Germinal center (tissue), 1 donor: ENCODE data around the gene HSP90AB1.

Source experiments
- DNase-seq: peaks from one replicate; pipeline ENCODE4 v3.0.0; 2012; ENCODE audit warnings: mixed read lengths, low spot score

The HSP90AB1 gene

DNA sequence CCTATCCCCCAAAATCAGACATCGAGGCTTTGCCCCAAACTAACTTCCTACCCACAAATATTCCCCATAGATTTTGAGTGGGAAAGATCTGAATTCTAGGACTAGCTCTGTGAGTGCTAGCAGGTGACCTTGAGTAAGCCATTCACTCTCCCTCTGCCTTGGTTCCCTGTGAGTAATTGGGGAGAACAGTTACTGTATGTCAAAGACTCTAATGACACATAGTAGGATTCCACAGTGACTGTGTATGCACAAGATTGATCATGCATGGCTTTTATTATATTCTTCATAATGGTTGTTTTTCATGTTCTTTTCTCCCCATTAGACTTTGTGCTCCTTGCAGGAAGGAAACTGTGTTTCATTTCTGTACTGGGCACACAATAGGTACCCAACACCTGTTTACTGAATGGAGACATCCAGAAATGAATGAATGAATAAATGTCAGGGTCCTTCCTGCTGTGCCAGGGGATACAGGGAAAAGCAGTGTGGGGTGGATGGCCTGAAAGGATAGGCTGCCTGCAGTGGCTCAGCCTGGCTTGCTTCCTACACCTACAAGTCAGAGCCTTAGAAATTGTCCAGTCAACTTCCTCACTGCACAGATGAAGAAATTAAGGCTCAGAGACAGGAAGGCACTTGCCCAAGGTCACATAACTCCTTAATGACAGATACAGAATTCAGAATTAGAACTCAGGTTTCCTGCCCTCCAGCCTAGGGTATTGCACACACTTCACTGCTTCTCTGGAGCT is 22.4 kb downstream of the HSP90AB1 start:
- no peak for DNase-seq

DNA sequence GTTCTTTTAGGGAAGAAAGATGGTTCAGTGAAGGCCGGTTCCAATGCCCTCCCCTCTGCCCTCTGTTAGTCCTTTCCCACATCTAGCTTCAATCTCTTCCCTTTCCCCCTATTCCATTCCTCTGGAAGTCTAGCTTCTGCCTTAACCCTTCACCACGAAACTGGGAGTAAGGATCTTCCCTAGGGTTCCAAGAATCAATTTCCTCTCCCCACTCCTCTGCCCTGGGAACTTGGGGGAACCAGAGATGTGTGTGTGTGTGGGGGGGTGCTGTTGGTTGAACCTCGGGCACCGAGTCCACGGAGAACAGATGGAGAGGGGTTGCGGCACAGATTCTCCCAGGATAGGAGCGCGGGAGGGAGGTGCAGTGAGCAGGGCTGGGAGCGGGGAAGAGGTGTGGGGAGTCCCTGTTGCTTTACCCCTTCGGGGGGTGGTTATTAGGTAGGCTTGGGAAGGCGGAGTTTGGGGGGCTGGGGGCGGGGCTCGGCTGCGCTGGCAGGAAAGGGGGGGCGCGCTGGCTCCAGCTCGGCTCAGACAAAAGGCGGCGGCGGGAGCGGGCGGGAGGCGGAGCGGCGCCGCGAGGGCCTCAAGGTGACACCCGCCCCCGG is 23.1 kb downstream of the HSP90AB1 start, which contains the start of gene TMEM151B:
TSS of gene TMEM151B (plus strand) at position 530 of the 605 bp plus-strand sequence. CDS start 293 bp downstream, outside the sequence.
- DNase-seq, result no peak

DNA sequence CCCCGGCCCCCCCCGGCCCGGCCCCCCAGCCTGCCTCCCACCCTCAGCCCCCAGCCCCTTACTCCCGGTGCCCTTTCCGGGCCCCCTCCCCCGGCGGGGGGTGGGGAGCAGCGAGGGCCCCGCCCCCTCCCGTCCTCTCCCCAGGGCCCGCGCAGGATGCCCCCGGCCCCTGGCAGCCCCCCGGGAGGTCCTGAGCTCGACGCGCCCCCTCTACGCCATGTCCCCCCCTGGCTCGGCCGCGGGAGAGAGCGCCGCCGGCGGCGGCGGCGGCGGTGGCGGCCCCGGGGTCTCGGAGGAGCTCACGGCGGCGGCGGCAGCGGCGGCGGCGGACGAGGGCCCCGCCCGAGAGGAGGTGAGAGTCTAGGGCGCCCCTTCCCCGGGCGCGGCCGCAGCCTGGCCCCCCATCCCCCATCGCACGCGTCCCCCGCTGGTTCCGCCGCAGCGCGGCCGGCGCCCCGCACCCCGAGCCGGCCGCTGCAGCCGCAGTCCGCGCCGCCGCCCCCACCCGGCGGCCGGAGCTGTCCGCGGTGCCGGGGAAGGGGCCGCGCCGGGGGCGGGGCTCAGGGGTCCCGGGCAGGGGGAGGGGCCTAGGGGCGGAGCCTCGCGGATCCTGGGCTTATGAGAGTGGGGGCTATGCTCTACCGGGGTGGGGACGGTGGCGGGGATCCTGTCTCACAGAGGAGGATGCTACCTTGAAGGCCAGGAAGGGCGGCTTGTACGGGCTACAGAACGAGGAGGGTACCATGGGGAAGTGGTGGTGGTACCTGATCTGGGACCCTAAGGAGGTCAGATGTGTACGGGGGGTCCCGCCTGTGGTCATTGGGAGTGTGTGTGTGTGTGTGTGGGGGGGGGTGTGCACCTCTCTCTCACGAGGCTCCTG is 23.9 kb downstream of the HSP90AB1 start:
- no peak for DNase-seq

DNA sequence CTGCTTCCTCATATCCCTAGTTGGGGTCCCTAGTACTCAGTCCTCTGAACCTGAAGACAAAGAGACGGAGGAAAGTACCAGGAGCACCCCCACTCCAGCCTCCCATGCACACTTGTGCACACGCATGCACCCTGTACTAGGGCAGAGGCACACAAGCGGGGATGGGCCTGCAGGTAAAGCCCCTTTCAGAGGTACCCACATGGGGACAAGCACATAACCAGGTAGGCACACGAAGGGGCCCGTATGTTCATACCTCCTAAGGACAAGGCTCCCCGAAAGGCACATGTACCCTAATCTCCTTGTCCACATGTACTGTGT is 24.5 kb downstream of the HSP90AB1 start:
- no peak for DNase-seq

DNA sequence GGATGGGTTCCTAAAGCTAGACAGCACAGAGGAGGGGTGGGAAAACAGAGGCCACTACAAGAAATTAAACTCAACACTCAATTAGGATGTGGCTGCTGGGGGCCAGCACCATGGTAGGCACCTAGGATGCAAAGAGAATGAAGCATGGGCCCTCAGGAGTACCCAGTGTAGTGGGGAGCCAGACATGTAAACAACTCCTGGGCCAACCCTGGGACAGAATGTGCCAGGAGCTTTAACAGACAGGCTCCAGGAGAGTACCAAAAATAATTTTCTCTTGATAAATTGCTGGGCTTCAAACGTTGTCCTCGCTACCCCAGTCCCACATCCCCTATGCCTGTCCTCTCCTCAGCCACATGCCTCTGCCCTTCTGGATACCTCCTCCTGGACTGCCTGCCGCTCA is 25.0 kb downstream of the HSP90AB1 start:
- DNase-seq, result no peak

DNA sequence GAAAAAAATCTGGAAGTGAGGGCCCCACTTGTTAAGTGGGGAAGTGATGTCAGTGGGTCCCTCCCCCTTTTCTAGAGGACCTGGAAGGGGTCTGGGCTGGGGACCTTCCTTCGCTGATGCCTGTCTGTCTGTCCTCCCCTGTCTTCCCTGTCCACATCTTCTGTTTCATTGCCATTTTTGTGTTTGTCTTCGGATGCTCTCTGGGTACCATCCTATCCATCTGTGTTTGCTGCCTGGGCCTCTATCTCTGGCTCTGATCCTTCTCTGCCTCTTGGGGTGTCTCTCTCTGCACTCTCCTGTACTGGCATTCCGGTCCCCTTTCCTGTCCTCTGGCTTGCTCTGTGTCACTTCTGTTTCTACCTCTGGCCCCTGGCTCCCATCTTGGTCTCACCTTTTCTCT is 25.6 kb downstream of the HSP90AB1 start:
- DNase-seq, result no peak

DNA sequence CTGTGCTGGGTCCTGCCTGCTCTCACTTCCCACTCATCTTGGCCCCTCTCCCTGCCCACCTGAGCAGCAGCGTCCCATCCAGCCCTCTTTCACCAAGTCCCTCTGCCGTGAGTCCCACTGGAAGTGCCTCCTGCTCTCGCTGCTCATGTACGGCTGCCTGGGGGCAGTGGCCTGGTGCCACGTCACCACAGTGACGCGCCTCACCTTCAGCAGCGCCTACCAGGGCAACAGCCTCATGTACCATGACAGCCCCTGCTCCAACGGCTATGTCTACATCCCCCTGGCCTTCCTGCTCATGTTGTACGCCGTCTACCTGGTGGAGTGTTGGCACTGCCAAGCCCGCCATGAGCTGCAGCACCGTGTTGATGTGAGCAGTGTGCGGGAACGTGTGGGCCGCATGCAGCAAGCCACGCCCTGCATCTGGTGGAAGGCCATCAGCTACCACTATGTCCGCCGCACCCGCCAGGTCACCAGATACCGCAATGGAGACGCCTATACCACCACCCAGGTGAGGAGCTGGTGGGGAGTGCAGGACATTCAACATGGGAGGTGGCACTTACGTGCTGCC is 26.2 kb downstream of the HSP90AB1 start:
- DNase-seq, result no peak

DNA sequence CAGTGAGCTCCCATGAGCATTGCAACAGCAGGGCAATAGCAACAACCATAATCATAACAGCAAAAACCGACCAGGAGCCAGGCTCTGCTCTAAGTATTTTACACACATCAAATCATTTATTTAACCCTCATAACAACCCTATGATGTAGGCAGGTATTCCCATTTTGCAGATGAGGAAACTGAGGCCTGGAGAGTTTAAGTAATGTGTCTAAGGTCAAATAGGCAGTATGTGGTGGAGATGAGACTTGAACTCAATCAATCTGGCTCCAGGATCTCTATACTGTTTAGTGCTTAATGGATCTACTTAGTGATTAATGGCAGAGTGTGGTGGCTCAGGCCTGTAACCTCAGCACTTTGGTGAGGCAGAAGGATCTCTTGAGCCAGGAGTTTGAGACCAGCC is 26.7 kb downstream of the HSP90AB1 start:
- DNase-seq, result no peak

DNA sequence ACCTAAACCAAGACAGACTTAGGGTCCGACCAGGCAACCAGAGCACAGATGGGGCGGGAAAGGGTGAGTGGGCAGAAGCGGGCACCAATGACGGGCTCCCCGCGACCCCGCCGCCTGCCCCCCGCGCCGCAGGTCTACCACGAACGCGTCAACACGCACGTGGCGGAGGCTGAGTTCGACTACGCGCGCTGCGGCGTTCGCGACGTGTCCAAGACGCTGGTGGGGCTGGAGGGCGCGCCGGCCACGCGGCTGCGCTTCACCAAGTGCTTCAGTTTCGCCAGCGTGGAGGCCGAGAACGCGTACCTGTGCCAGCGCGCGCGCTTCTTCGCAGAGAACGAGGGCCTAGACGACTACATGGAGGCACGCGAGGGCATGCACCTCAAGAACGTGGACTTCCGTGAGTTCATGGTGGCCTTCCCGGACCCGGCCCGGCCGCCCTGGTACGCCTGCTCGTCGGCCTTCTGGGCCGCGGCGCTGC is 28.4 kb downstream of the HSP90AB1 start:
- no peak for DNase-seq

DNA sequence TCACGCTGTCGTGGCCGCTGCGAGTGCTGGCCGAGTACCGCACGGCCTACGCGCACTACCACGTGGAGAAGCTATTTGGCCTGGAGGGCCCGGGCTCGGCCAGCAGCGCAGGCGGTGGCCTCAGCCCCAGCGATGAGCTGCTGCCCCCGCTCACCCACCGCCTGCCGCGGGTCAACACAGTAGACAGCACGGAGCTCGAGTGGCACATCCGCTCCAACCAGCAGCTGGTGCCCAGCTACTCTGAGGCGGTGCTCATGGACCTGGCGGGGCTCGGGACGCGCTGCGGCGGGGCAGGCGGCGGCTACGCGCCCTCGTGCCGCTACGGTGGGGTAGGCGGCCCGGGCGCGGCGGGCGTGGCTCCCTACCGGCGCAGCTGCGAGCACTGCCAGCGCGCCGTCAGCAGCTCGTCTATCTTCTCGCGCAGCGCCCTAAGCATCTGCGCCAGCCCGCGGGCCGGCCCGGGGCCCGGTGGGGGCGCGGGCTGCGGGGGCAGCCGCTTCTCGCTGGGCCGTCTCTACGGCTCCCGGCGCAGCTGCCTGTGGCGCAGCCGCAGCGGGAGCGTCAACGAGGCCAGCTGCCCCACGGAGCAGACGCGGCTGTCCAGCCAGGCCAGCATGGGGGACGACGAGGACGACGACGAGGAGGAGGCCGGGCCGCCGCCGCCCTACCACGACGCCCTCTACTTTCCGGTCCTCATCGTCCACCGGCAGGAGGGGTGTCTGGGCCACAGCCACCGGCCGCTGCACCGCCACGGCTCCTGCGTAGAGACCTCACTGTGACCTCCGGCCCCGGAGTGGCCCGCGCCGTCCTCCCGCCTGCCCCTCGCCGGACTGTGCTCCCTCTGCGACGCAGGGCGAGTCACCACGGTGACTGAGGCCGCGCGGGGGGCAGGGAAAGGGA is 29.1 kb downstream of the HSP90AB1 start:
- peak; percentile 54 for DNase-seq

DNA sequence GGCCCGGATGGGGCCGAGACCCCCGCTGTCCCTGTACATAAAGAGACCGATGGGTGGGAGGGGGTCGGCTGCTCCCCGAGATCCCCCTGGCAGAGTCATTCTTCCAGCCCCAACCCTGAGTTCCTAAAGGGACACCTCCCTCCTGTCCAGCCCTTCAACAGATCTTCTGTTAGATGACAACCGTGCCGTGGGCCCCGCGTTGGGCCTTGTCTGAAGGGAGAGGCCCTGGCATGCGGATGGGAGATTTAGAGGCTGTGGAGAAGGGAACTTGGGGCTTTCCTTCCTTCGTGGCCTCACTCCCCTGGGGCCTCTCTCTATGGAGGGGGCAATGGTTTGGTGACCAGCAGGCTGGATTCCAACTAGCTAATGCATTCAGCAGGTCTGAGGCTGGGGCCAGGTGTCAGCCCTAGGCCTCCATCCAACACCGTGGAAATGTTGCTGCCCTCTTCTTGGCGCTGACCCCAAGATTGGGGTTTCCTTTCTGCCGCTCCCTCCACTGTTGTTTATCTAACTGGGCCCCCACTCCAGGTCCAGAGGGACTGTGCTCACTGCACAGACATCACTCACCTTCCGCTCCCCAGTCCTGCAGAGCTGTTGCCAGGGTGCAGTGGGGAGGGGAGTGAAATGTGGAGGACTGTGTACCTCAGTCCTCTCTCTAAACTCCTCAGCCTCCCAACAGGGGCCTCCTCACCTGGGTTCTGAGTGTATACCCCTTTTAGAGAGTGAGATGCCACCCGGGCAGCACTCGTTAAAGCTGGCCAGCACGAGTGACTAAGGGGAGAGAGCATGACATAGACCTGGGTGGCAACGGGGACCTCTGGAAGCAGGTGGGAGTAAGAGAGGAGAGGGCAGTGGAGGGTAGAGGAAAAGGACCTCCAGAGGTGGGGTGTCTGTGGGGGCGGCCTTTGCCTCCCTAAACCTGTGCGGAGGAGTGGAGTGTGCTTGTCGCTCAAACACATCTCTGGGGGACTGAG is 30.1 kb downstream of the HSP90AB1 start:
- no peak for DNase-seq

DNA sequence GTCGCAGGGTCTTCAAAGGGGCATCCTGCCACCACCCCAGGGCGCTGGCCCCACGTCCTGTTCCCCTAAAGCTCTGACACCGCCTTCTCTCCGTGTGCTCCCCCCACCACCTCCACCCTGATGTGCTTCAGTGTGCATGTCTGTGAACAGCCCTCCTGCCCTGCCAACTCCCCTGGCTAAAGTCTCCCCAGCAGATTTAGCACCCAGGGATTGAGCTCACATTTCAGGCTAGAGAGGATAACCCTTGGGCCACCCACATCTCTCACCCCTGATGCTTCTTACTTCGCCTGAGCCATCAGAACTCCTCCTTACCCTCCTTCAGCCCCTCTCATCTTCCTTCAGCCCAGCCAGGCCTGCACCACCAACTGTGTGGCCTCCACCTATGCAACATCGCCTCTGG is 30.9 kb downstream of the HSP90AB1 start:
- no peak for DNase-seq

DNA sequence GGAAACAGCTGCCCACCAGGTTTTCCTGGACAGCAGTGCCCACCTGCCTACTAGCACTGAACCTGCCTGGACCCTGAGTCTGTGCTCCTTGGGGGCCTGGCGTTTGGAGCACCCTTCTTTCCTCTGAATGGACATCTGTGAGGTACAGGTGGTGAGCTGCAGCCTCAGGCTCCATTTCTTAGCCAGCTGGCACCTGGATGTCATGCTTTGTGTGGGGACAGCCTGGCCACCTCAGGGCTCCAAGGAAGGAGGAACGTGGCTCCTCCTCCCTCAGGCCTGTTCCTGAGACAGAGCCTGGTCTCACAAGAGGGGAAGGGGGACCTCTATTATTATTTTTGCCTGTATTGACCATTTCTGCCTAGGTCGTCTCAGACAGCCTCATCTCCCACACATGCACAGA is 31.4 kb downstream of the HSP90AB1 start:
- no peak for DNase-seq

DNA sequence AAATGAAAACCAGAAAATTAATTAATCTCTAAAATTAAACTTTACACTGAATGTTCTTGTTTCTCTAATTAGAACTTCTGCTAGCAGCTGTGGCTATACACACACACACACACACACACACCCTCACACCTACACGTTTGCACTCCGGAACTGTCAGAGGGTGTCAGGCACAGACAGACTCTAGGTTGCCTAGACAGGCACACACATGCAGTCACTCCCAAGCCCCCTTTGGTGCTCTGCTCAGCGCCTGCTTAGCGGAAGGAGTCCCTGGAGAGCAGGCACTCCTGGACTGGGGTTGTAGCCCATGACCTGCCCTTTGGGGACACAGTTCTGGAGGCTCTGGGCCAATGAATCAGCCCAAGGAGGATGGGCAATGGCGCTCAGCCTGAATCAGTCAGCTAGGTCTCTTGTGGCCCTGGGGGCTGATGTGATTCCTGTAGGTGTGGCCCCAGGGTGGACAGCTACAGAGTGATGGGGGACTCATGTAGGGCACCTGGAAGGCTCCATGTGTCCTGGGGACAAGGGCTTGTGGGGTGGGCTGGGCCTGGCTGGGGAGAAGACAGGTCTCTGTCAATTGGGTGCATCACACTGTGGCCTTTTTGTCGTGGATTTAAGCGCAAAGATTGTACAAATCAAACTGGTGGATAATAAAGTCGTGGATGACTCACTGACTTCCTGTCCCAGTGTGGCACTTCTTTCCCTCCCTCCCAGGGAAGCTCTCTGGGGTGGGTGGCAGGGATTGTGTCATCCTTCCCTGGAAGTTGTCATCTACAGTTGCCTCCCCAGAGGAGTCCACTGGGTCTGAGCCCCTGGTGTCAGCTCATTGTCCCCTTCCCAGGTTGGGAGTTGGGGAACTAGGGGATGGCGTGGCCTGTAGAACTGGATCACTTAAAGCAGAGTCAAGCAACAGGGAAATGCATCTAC is 32.1 kb downstream of the HSP90AB1 start:
- no peak for DNase-seq

DNA sequence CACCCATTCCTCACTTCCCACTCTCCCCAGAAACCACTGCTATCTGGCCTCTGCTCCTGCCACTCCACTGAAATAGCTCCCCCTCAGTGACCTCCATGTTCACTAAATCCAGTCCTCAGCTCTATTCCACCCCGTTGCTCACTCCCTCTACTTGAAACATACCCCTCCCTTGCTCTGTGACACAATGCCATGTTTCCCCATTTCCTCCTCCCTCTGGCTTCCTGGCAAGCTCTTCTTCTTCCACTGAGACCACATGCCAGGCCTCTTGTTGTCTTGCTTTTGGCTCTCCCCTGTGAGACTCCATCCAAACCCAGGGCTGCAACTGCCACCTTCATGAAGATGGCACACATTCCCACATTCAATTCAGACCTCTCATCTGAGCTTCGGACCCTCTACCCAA is 37.2 kb downstream of the HSP90AB1 start:
- no peak for DNase-seq

DNA sequence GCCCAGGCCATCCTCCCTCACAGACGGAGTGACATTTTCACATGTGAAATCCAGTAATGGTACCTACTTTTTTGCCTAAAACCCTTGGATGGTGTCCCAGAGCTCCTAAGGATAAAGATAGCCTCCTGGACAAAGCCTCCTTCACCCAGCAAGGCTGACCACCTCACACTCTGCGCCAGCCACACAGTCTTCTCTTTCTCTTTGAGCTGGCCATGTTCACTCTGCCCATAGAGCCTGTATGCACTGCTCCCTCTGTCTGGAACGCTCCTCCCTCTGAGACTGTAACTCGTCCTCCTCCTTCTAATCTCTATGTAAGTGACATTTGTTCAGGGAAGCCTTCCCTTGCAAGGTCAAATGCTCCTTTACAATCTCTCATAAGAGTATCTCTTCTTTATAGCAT is 38.0 kb downstream of the HSP90AB1 start:
- no peak for DNase-seq

DNA sequence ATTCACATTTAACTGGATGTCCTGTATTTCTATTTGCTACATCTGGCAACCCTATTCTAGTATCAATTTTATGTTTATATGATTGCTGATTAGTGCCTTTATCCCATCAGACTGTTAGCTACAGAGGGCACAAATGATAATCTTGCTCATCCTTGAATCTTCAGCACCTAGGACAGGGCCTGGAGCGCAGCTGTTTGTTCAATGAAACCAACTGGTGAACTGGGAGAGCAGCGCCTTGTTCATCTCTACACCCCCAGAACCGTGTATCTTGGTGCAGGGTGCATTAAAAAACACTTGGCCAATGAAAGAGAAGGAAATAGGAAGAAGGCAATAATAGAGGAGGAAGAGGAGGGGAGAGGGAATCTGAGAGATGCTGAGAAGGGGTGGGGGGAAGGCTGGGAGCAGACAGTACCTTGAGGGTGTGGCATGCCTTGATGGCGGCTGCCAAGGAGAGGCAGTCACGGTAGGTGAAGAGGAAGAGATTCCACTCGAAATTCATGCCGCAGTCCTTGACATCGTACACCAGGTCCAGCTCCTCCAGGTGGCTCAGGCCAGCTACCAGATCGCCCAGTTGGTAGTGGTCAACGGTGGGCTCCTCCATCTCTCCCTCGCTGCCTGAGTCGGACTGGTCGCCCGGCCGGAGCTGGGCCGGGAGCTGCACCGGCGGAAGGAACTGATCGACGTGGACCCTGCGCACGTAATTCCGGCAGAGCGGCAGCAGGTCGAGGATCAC is 38.8 kb downstream of the HSP90AB1 start:
- no peak for DNase-seq

DNA sequence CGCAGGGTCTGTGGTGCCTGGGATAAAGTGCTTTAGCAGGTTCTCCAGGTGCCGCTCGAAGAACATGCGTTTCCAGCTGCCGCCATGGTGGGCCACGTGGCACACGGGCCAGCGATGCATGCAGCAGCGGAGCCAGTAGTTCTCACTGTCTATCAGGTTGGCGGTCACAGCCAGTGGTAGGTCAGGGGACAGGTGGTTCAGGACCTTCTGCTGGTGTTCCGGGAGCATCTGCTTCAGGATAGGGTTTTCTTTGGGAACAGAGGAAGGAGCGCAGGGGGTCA is 39.3 kb downstream of the HSP90AB1 start:
- no peak for DNase-seq

DNA sequence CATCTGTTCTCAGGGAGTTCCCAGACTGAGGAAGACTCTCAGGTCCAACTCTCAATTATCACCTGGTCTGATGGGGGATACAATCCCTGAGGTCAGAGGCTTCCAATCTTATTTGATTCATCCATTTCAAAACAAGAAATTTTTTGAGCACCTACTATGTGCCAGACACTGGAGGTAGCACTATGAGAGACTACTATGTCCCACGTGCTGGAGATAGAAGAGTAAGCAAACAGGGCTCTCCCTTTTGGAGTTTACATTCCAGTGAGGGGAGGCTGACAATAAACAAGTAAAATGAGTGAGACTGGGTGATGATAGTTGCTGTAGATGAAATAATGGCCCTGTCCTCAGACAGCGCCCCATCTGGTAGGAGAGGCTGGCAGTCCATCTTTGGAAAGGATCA is 39.8 kb downstream of the HSP90AB1 start:
- DNase-seq, result no peak
